IMR-90 (cell line): Measurements from ENCODE around the gene PRKACA. TPM values are rescaled to one million over a fixed set of nuclear protein-coding genes. Genes with fewer than 3 reads are reported as not detected.

Source experiments
- ATAC-seq: fragments of 200-7000 bp; cut with Tn5 transposase; 2 replicates; pipeline ENCODE4 v1.9.1; 2020; ENCODE audit warnings: low read depth, mild to moderate bottlenecking, moderate library complexity
- BruUV-seq: library from RNA; stranded (reverse); fragments of 400-500 nt; replicated peaks from 2 replicates; lab custom pipeline; 2021; lab: Mats Ljungman, UMichigan
- CTCF ChIA-PET: fragments of 300-600 bp; formaldehyde crosslinking; extraction: SDS; loops from one replicate; lab custom pipeline; 2021; ENCODE audit warnings: antibody characterized with exemption; lab: Yijun Ruan, JAX
- POLR2A ChIA-PET: fragments of 300-600 bp; sonication (Branson Sonifier 250); formaldehyde crosslinking; loops from one replicate; lab custom pipeline; 2022; ENCODE audit warnings: antibody characterized with exemption; ENCODE audit not compliant: unreplicated experiment; lab: Charles Lee
- DNase-seq: peaks from one replicate; pipeline ENCODE4 v3.0.0; 2013
- H2AFZ ChIP-seq: replicated peaks from 2 replicates; pipeline ENCODE3; 2013; ENCODE audit warnings: low read length, mild to moderate bottlenecking; ENCODE audit not compliant: poor library complexity
- H2AK5ac ChIP-seq: 2 replicates; pipeline ENCODE4 v1.6.1; 2013; ENCODE audit warnings: low read depth, low read length, inconsistent platforms
- H2AK9ac ChIP-seq: replicated peaks from 2 replicates; pipeline ENCODE3; 2013; ENCODE audit warnings: mild to moderate bottlenecking, low read depth, low read length, moderate library complexity; ENCODE audit not compliant: poor library complexity
- H2BK120ac ChIP-seq: 2 replicates; pipeline ENCODE4 v1.6.1; 2013; ENCODE audit warnings: low read depth, low read length, inconsistent platforms
- H2BK15ac ChIP-seq: 3 replicates; pipeline ENCODE4 v1.6.1; 2013; ENCODE audit warnings: low read depth, low read length, inconsistent platforms
- H2BK20ac ChIP-seq: 2 replicates; pipeline ENCODE4 v1.6.1; 2013; ENCODE audit warnings: low read depth, mild to moderate bottlenecking, inconsistent platforms, low read length, moderate library complexity
- H2BK5ac ChIP-seq: 2 replicates; pipeline ENCODE4 v1.6.1; 2013; ENCODE audit warnings: mild to moderate bottlenecking, low read depth, low read length, inconsistent platforms; ENCODE audit not compliant: poor library complexity, severe bottlenecking
- H3K14ac ChIP-seq: replicated peaks from 2 replicates; pipeline ENCODE4 v1.6.1; 2013; ENCODE audit warnings: low read depth, low read length, inconsistent platforms
- H3K18ac ChIP-seq: 2 replicates; pipeline ENCODE4 v1.6.1; 2013; ENCODE audit warnings: low read depth, low read length, control low read depth
- H3K23ac ChIP-seq: 2 replicates; pipeline ENCODE4 v1.6.1; 2013; ENCODE audit warnings: low read depth, low read length, inconsistent platforms
- H3K27ac ChIP-seq: 2 replicates; pipeline ENCODE4 v1.5.1; 2013; ENCODE audit warnings: mild to moderate bottlenecking, control low read depth, low read length; ENCODE audit not compliant: insufficient read depth
- H3K27me3 ChIP-seq: 2 replicates; pipeline ENCODE4 v1.6.1; 2013; ENCODE audit warnings: low read length; ENCODE audit not compliant: control insufficient read depth, insufficient read depth
- H3K36me3 ChIP-seq: 2 replicates; pipeline ENCODE4 v1.6.1; 2013; ENCODE audit warnings: low read length, mixed read lengths; ENCODE audit not compliant: control insufficient read depth, insufficient read depth
- H3K4ac ChIP-seq: 2 replicates; pipeline ENCODE4 v1.6.1; 2013; ENCODE audit warnings: low read depth, low read length, inconsistent platforms
- H3K4me1 ChIP-seq: 2 replicates; pipeline ENCODE4 v1.6.1; 2013; ENCODE audit warnings: low read length, mixed read lengths; ENCODE audit not compliant: control insufficient read depth, insufficient read depth
- H3K4me2 ChIP-seq: 2 replicates; pipeline ENCODE4 v1.6.1; 2013; ENCODE audit warnings: low read depth, mild to moderate bottlenecking, control low read depth, low read length, moderate library complexity
- H3K4me3 ChIP-seq: 2 replicates; pipeline ENCODE4 v1.5.1; 2013; ENCODE audit warnings: low read depth, mild to moderate bottlenecking, control low read depth, low read length, moderate library complexity; ENCODE audit not compliant: insufficient read depth
- H3K56ac ChIP-seq: 2 replicates; pipeline ENCODE4 v1.6.1; 2013; ENCODE audit warnings: low read length, inconsistent platforms; ENCODE audit not compliant: insufficient read depth; ENCODE audit errors: extremely low read depth
- H3K79me1 ChIP-seq, 2 experiments: 2 replicates each; pipeline ENCODE4 v1.6.1; 2013; ENCODE audit warnings: low read length in 2 of 2, inconsistent platforms in 1 of 2, low read depth in 1 of 2
- H3K9ac ChIP-seq: 2 replicates; pipeline ENCODE4 v1.6.1; 2013; ENCODE audit warnings: low read depth, low read length, control low read depth
- H3K9me1 ChIP-seq: 2 replicates; pipeline ENCODE4 v1.6.1; 2013; ENCODE audit warnings: low read length, inconsistent platforms; ENCODE audit not compliant: insufficient read depth
- H3K9me3 ChIP-seq: 2 replicates; pipeline ENCODE4 v1.6.1; 2013; ENCODE audit warnings: low read length; ENCODE audit not compliant: control insufficient read depth, insufficient read depth
- H4K20me1 ChIP-seq: 2 replicates; pipeline ENCODE4 v1.6.1; 2013; ENCODE audit warnings: low read length, inconsistent platforms; ENCODE audit not compliant: insufficient read depth
- H4K5ac ChIP-seq: 2 replicates; pipeline ENCODE4 v1.6.1; 2013; ENCODE audit warnings: mild to moderate bottlenecking, low read depth, low read length, control low read depth
- H4K8ac ChIP-seq, 2 experiments: 2 replicates each; pipeline ENCODE4 v1.6.1; 2013; ENCODE audit warnings: low read depth in 2 of 2, low read length in 2 of 2, control low read depth in 1 of 2, inconsistent platforms in 1 of 2
- H4K91ac ChIP-seq: 2 replicates; pipeline ENCODE4 v1.6.1; 2013; ENCODE audit warnings: low read depth, low read length, inconsistent platforms; ENCODE audit not compliant: insufficient read depth
- CEBPB ChIP-seq: IDR thresholded peaks from 2 replicates; pipeline ENCODE4 v1.6.1; 2012; ENCODE audit warnings: low read depth, low read length, improper control_type of control experiment
- CHD1 ChIP-seq: IDR thresholded peaks from 2 replicates; pipeline ENCODE4 v1.6.1; 2012; ENCODE audit warnings: low read depth, low read length, improper control_type of control experiment
- MAFK ChIP-seq: IDR thresholded peaks from 2 replicates; pipeline ENCODE4 v1.6.1; 2012; ENCODE audit warnings: low read depth, low read length, improper control_type of control experiment
- RFX5 ChIP-seq: IDR thresholded peaks from 2 replicates; pipeline ENCODE4 v1.8.0; 2012; ENCODE audit warnings: low read depth, mild to moderate bottlenecking, low read length, moderate library complexity
- WGBS, 2 experiments: methylation state at CpG; one replicate each; pipeline versions ENCODE4 v1.1.5 to v1.1.7; 2013; ENCODE audit warnings: missing lambda C conversion rate in 2 of 2; ENCODE audit not compliant: insufficient read length in 1 of 2; ENCODE audit errors: extremely low coverage in 2 of 2; 5-methylcytosine and 5-hydroxymethylcytosine counted together
- dilution Hi-C: fragments of 300-500 bp; cut with HindIII; formaldehyde crosslinking; loops from one replicate; pipeline ENCODE4 v1.14.3; 2018; ENCODE audit warnings: low sequenced_read_pairs; ENCODE audit not compliant: unreplicated experiment
- in situ Hi-C: fragments of 300-500 bp; cut with MboI; formaldehyde crosslinking; loops from 3 replicates; pipeline ENCODE4 v1.14.3; 2019; ENCODE audit warnings: low sequenced_read_pairs, inconsistent platforms, mixed read lengths
- intact Hi-C: fragments of 100-400 bp; cut with micrococcal nuclease; formaldehyde crosslinking; loops from 2 replicates; pipeline ENCODE4 v1.10.0; 2022
- polyA plus RNA-seq, 3 experiments: library from polyadenylated mRNA; depleted of rRNA; stranded (reverse); fragments of >200 nt; gene quantifications; 2 replicates each; pipeline ENCODE4 v1.2.3, GENCODE V29; 2012; ENCODE audit warnings: low replicate concordance in 1 of 3
- total RNA-seq: library from RNA; depleted of rRNA; stranded (reverse); fragments of >200 nt; gene quantifications from 2 replicates; pipeline ENCODE4 v1.2.3, GENCODE V29; 2012
- TF ChIP-seq, protein P1 (sequence below): fragments of 150-350 bp; IDR thresholded peaks from 2 replicates; pipeline ENCODE4 v1.6.1; 2017; ENCODE audit warnings: mild to moderate bottlenecking, antibody characterized with exemption, low read length, low read depth

PRKACA gene
- total and polyA plus RNA-seq, 2 of the 4 experiments (the other 2 are of a cell fraction), result 18.1 to 94.5 TPM

DNA sequence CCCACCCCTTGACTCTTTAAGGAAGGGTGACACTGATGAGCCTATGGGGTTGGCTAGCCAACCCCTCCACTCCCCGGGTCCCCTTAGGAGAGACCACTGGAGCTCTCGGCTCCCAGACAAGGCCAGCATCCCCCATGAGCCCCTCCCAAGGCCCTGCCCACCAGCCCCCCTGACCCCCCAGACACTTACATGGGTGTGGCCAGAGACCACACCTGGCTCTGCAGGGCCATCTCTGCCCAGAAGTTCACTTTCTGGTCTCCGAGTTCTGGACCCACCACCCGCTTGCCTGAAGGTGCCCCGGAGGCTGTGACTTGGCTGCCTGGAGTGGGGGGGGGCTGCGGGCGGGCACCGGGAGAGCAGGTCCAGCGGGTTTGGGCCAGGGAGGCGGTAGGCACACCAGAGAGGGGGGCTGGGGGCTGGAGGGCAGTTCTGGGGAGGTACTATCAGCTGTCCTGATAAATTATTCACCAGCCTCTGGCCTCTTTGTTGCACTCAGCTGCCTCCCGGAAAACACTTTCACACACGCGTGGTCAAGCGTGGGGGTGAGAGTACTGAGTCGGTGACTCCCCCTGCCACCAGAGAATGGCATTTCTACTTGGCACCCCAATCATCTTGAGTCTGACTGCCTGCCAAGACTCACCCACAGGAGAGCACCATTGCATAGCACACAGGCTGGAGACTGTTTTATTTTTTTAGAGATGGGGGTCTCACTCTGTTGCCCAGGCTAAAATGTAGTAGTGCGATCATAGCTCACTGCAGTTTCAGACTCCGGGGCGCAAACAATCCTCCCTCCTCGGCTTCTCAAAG lies 55.6 kb downstream of the PRKACA start, which contains the start of gene PALM3 (continued):
- TF ChIP-seq, protein P1, sequence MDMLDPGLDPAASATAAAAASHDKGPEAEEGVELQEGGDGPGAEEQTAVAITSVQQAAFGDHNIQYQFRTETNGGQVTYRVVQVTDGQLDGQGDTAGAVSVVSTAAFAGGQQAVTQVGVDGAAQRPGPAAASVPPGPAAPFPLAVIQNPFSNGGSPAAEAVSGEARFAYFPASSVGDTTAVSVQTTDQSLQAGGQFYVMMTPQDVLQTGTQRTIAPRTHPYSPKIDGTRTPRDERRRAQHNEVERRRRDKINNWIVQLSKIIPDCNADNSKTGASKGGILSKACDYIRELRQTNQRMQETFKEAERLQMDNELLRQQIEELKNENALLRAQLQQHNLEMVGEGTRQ, result no peak

GRCh38 chr19:14061081-14061749 lies 56.3 kb downstream of the PRKACA start:
- H3K14ac ChIP-seq, result no peak overlapping the region
- H3K9me3 ChIP-seq, result no peaks in the 10 kb centered on the region
- ChIA-PET CTCF (no interaction called here), POLR2A (no interaction called here)
- no peaks in the 10 kb centered on the region for H3K9me1 ChIP-seq
- no peaks in the 10 kb centered on the region for H4K20me1 ChIP-seq
- no peak overlapping the region for H2AK9ac ChIP-seq
- H2BK5ac ChIP-seq, result no peak overlapping the region
- no peaks in the 10 kb centered on the region for H3K79me1 ChIP-seq
- H3K56ac ChIP-seq, result no peak overlapping the region
- no peak for TF ChIP-seq MAFK
- no peak for TF ChIP-seq CHD1
- TF ChIP-seq RFX5, result no peak
- no peak for TF ChIP-seq CEBPB
- H2AK5ac ChIP-seq, result no peak overlapping the region
- no peak overlapping the region for H2BK120ac ChIP-seq
- H3K9ac ChIP-seq, result no peak overlapping the region
- H3K4me3 ChIP-seq, result no peak overlapping the region
- BruUV-seq, result no TSS peak
- no peak overlapping the region for H3K4me2 ChIP-seq
- WGBS, 2 experiments, result 62% methylated on average over 2 of the region's 9 CpGs; no CpG with 5 or more reads in 1 of the 2 experiments
- H2AFZ ChIP-seq, result no peak overlapping the region
- no peak overlapping the region for H3K18ac ChIP-seq
- H3K4ac ChIP-seq, result no peak overlapping the region
- no peak for DNase-seq
- H3K36me3 ChIP-seq, result no peaks in the 10 kb centered on the region
- H4K5ac ChIP-seq, result no peak overlapping the region
- no peak overlapping the region for H4K8ac ChIP-seq
- no peak overlapping the region for H4K91ac ChIP-seq
- no peak overlapping the region for H2BK15ac ChIP-seq
- H3K27ac ChIP-seq, result no peak overlapping the region
- H3K4me1 ChIP-seq, result peaks cover 1% of the 10 kb centered on the region; the same call in 1 of the 2 replicates
- in situ Hi-C loops, result no loop called here
- peaks cover 29% of the 10 kb centered on the region for H3K27me3 ChIP-seq
- dilution Hi-C loops, result no loop called here
- ATAC-seq, result no peak
- H2BK20ac ChIP-seq, result no peak overlapping the region
- intact Hi-C loops, result no loop called here
- H3K23ac ChIP-seq, result no peak overlapping the region
